GM18499 (cell line): ENCODE data around the gene PDC.
"Not testable (repeated sequence)": the region's sequence is repeated elsewhere in the genome, so short reads cannot be mapped to it uniquely, and the experiment has no call there.

Experiments used
- ATAC-seq: cut with Tn5 transposase; IDR thresholded peaks from one replicate; pipeline ENCODE4 v1.9.1; 2021; ENCODE audit warnings: moderate number of reproducible peaks; ENCODE audit not compliant: insufficient read depth, unreplicated experiment

Gene PDC

GRCh38 chr1:186473047-186473446 is 12.1 kb upstream of the PDC start:
- ATAC-seq: no peak

GRCh38 chr1:186465946-186466345 is 5.0 kb upstream of the PDC start:
- ATAC-seq: no peak

- ATAC-seq: not testable (repeated sequence)
Observed at GRCh38 chr1:186465491-186465890, 4.6 kb upstream of the PDC start.

GRCh38 chr1:186463926-186464325 is 3.0 kb upstream of the PDC start:
- no peak for ATAC-seq

GRCh38 chr1:186463511-186463910 is 2.6 kb upstream of the PDC start:
- ATAC-seq: no peak

- not testable (repeated sequence) for ATAC-seq
Observed at GRCh38 chr1:186459161-186459560, 1.8 kb downstream of the PDC start.

GRCh38 chr1:186456729-186457255 is 4.1 kb downstream of the PDC start:
- ATAC-seq: no peak

GRCh38 chr1:186454981-186455380 is 5.9 kb downstream of the PDC start:
- ATAC-seq: no peak

GRCh38 chr1:186446152-186446551 is 14.8 kb downstream of the PDC start:
- ATAC-seq: no peak

- ATAC-seq: peak; percentile 51
Observed at GRCh38 chr1:186443638-186444037, 17.3 kb downstream of the PDC start.

GRCh38 chr1:186442651-186443375 is 18.1 kb downstream of the PDC start:
- ATAC-seq: no peak

- ATAC-seq: no peak
Observed at GRCh38 chr1:186440584-186440983, 20.3 kb downstream of the PDC start.

- no peak for ATAC-seq
Observed at GRCh38 chr1:186438567-186438966, 22.3 kb downstream of the PDC start.

GRCh38 chr1:186435336-186435735 is 25.6 kb downstream of the PDC start:
- no peak for ATAC-seq

- no peak for ATAC-seq
Observed at GRCh38 chr1:186429017-186429416, 31.9 kb downstream of the PDC start.

- no peak for ATAC-seq
Observed at GRCh38 chr1:186426118-186426517, 34.8 kb downstream of the PDC start.

GRCh38 chr1:186424539-186424938 is 36.4 kb downstream of the PDC start:
- ATAC-seq: no peak

GRCh38 chr1:186421446-186421845 is 39.5 kb downstream of the PDC start:
- ATAC-seq: no peak

- ATAC-seq: peak; percentile 89
Observed at GRCh38 chr1:186420923-186421322, 40.0 kb downstream of the PDC start.

GRCh38 chr1:186420311-186420710 is 40.6 kb downstream of the PDC start:
- no peak for ATAC-seq

GRCh38 chr1:186418503-186418902 is 42.4 kb downstream of the PDC start:
- no peak for ATAC-seq

- ATAC-seq: no peak
Observed at GRCh38 chr1:186413319-186413718, 47.6 kb downstream of the PDC start.
